Stimulated activated CD4-positive, alpha-beta T cell treated with anti-CD3 and anti-CD28 coated beads, Interleukin-15, amount 100 ng/mL, for 24 hours (primary cell): ENCODE data around the gene ARL11.
"Not testable (repeated sequence)": the region's sequence is repeated elsewhere in the genome, so short reads cannot be mapped to it uniquely, and the experiment has no call there.

Source experiments
- DNase-seq: peaks from one replicate; pipeline ENCODE4 v3.0.0-alpha.2; 2020

Gene ARL11

GRCh38 chr13:49627831-49628652 is at the start of gene ARL11:
TSS of gene ARL11 (plus strand) at chr13:49628507. CDS start at chr13:49630448, 1,941 bp downstream.
- peak; percentile 74 for DNase-seq

DNA sequence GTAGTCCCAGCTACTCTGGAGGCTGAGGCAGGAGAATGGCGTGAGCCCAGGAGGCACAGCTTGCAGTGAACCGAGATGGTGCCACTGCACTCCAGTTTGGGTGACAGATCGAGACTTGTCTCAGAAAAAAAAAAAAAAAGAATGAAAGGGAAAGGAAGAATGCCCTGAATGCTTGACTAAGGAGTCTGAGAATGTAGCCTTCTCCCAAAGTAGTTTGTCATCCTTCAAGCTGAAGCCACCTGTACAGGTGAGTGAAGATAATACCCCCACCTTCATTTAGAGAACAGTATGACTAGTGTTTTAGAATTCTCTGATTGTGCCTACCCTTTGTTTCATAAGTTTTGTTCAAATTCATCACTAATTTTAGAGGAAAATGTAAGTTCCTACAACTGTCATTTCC is 48.8 kb upstream of the ARL11 start:
- no peak for DNase-seq

DNA sequence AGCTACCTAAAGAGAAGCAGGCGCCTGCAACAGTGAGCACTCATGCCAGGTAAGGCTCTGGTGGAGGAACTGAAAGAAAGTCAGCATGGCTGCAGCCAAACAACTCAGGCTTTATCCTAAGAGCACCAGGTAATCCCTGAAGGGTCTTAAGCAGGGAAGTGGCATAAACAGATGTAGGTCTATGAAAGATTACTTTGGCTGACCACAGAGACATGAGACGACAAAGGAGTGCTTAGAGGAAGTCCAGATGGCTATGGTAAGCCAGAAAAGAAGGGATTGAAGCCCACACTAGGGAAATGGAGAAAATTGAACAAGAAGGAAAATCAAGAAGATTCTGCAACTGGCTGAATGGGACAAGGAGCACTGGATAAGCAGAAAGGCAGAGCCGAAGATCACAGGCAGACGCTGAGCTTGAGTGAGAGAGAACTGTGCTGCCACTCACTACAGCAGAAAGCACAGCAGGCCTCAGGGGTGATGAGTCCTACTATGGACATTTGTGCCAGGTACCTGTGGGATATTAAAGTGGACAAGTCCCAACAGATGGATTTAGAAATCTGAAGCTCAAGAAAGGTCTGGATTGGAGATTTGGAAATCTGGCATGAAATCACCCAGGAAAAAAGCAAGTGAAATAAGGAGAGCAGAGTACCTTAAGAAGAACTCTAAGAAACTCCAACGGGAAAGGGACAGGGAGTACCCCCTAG is 47.2 kb upstream of the ARL11 start:
- no peak for DNase-seq

DNA sequence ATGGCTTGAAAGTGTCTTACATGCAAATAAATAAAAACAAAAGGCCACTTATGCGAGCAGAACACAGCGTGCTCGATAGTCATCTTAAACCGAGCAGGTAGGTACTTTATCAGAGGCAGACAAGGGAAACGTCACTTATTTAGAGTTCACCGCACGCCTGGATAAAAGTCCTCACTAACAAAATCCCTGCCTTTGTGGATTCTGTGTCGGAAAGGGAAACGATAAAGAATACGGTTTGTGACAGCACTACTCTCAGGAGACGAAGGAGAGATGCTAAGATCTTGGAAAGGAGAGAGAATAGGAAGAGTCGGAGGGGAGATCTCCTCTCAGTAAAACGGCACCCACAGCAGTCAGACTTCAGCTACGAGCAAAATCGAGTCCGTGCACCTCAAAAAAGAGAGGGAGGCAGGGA is 43.5 kb upstream of the ARL11 start:
- no peak for DNase-seq

GRCh38 chr13:49585220-49586157 is 42.8 kb upstream of the ARL11 start, which contains the start of gene RCBTB1:
TSS of gene RCBTB1 (minus strand) at chr13:49585558. CDS start at chr13:49567279, 18,279 bp downstream.
- peak; percentile 79 for DNase-seq

DNA sequence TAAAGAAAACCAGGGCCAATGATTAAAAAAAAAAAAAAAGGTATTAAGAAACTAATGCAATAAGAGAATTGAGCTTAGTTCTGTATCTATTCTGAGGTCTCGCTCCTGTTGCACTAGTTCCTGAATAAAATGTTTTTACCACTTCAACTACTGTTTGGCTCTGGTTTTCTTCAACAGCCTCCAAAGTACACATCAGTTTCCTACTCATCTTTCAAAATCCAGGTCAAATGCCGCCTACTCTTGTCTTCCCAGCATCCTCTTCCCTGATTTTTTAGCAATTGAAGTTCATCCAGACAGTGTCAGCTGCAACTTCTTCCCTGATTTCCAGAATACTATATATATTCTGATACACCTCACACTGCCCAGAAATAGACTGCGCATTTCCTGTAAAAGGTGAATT is 41.6 kb upstream of the ARL11 start:
- DNase-seq, result no peak

DNA sequence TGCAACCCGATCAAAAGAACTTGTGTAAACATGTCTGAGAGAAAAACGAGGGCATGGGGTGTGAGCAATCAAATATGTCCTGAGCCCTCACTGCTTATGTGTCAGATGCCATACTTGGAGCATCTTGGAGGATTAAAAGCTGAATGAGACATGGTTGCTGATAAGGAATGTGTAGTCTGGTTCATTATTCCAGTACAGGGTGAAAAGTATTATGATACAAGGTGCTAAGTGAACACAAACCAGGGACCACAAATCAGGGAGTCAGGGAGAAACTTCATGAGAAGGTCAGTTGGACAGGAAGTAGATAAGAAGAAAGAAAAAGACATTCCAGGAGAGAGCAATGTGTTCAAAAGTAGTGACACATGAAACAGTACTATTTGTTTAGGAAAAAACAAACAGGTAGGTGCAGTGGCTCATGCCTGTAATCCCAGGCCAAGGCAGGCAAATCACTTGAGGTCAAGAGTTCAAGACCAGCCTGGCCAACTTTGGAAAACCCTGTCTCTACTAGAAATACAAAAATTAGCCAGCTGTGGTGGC is 40.9 kb upstream of the ARL11 start:
- no peak for DNase-seq

- not testable (repeated sequence) for DNase-seq
Measured at GRCh38 chr13:49590714-49591113, 37.6 kb upstream of the ARL11 start.

DNA sequence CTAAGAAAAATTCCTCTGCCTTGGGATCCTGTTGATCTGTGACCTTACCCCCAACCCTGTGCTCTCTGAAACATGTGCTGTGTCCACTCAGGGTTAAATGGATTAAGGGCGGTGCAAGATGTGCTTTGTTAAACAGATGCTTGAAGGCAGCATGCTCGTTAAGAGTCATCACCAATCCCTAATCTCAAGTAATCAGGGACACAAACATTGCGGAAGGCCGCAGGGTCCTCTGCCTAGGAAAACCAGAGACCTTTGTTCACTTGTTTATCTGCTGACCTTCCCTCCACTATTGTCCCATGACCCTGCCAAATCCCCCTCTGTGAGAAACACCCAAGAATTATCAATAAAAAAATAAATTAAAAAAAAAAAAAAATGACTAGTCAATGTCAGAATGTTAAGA is 34.4 kb upstream of the ARL11 start:
- DNase-seq, result not testable (repeated sequence)

DNA sequence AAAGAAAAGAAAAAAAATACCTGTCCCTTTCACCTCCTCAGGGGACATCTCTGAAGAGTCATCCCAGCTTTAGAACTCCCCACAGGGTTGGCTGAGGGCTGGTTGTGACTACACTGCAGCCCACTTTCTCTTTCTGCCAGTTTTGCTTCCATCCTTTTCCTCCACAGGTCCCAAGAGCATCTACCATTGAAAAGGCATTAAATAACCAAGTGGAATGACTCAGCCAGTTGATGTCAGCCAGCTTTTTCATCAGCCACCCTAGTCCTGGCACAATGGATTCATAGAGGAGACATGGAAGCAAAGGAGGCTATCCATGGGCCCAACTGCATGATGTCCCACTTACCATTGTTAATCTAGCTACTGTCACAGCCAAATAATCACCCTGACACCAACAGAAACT is 33.7 kb upstream of the ARL11 start:
- DNase-seq, result no peak

GRCh38 chr13:49596221-49596620 is 32.1 kb upstream of the ARL11 start:
- no peak for DNase-seq

DNA sequence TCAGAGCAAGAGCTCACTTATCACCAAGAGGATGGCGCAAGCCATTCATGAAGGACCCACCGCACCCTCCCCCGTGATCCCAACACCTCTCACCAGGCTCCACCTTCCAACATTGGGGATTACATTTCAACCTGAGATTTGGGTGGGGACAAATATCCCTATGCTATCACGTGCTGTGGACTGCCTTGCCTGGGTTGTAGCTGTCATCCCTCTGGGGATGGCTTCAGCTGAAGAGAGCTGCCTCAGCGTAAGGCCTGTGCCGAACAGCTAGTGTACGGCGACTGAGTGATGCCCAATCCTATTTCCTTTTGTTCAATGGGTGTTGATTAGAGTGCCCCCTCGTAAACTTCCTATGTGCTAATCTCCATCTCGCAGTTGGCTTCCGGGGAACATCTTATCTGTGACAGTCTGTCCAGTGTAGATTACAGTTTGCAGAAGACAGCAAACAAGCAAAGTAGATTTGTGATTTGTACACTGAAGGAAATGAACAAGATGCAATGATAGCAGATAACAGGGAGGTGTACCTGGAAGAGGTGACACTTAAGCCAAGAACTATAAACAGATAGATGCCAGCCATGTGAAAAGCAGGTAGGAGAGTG is 31.2 kb upstream of the ARL11 start:
- DNase-seq, result no peak

GRCh38 chr13:49602005-49602404 is 26.3 kb upstream of the ARL11 start:
- DNase-seq, result no peak

- DNase-seq, result not testable (repeated sequence)
Measured at GRCh38 chr13:49602615-49603014, 25.7 kb upstream of the ARL11 start.

GRCh38 chr13:49604570-49604969 is 23.7 kb upstream of the ARL11 start:
- DNase-seq, result no peak

DNA sequence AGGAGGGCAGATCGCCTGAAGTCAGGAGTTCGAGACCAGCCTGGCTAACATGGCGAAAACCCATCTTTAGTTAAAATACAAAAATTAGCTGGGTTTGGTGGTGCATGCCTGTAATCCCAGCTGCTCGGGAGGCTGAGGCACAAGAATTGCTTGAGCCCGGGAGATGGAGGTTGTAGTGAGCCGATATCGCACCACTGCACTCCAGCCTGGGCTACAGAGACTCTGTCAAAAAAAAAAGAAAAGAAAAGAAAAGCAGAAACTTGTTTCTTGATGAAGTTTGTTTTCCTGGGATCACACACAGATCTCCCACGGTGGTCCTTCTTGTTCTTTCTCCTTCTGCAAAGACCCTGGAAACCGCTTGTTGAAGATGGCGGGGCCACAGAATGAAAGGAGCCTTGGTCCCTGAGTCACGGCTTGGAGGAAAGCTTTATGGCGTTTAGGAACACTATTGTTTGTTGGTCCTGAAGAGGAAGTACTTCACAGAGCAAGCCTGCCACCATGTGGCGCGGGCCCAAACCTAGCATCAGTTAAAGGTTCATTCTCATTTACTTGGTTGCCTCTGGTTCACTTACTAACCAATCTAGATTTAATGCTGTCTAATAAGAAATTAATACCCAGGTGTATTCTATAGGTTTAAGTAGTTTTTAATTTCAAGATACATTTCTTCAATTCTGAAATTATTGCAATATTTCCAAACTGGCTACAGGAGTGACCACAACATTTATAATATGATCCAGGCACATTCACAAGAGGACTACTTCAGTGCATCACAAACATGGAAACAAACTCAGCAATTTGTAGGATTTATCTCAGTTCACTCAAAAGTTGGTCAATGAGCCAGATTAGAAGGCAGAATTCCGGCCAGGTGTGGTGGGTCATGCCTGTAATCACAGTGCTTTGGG is 21.3 kb upstream of the ARL11 start:
- peak; percentile 86 for DNase-seq

DNA sequence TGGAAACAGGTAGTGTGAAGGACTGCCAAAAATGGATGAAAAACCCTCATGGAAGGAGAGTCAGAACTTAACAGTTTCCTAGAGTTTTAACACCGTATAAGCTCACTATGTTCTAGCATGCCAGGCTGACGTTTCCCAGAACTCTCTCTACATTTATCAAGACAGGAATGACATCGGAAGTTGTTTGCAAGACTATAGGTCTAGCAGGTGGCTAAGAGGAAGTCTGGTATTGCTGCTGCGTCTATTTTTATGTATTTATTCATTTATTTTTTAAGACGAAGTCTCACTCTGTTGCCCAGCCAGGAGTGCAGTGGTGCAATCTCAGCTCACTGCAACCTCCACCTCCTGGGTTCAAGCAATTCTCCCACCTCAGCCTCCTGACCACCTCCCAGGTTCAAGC is 20.5 kb upstream of the ARL11 start:
- DNase-seq, result no peak

GRCh38 chr13:49608651-49609331 is 19.5 kb upstream of the ARL11 start:
- no peak for DNase-seq

DNA sequence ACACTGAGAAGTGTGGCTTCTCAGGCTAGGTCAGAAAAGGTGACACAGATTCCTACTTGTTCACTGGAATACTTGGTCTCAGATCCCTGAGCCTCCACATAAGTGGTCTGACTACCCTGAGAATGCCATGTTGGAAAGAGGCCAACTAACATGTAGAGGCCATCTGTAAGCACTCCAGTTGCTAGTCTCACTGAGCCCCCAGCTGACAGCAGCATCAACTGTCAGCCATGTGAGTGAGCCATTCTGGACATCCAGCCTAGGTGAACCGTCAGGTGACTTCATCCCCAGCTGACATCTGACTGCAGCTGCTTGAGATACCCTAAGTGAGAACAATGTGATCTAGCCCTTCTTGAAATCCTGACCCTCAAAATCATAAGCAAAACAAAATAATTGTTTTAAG is 18.1 kb upstream of the ARL11 start:
- DNase-seq, result no peak

DNA sequence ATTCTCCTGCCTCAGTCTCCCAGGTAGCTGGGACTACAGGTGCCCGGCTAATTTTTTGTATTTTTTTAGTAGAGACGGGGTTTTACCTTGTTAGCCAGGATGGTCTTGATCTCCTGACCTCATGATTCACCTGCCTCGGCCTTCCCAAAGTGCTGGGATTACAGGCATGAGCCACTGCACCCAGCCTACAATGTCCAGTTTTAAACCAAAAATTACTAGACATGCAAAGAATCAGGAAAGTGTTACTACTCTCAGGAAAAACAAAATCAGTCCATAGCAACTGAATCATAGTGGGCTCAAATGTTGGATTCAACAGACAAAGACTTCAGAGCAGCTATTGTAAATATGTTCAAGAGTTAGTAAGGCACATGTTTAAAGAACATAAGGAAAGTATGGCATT is 16.3 kb upstream of the ARL11 start:
- DNase-seq, result not testable (repeated sequence)
